ENCODE results near the gene ATP2B2.

DNA sequence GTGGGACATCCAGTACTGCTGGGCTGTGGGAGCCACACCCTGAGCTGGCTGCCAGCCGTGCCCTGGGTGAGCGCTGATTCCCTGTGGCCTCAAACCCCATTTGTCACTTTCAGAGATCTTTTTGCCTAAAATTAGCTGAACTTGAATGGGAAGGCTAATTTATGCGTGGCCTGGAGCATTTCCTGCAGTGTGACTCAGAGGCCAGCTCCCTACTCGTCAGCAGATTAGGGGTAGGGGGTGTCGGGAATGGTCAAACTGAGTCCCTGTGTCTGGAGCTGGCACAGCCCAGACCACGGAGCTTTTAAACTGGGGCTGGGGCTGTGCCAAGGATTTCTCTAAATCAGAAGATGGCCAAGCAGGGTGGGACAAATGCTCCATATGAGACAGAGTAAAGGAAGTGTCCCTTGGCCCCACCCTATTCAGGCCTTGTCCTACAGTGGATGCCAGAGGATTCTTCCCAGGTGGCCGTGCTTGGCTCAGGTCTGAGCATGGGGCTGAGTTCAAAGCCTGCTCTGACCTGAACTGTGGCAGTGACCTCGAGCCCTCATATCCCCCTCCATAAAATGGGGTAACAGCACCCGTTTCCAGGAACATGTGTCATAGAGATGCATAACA, 59.7 kb downstream of the ATP2B2 start:
- TF ChIP-seq, protein P1, sequence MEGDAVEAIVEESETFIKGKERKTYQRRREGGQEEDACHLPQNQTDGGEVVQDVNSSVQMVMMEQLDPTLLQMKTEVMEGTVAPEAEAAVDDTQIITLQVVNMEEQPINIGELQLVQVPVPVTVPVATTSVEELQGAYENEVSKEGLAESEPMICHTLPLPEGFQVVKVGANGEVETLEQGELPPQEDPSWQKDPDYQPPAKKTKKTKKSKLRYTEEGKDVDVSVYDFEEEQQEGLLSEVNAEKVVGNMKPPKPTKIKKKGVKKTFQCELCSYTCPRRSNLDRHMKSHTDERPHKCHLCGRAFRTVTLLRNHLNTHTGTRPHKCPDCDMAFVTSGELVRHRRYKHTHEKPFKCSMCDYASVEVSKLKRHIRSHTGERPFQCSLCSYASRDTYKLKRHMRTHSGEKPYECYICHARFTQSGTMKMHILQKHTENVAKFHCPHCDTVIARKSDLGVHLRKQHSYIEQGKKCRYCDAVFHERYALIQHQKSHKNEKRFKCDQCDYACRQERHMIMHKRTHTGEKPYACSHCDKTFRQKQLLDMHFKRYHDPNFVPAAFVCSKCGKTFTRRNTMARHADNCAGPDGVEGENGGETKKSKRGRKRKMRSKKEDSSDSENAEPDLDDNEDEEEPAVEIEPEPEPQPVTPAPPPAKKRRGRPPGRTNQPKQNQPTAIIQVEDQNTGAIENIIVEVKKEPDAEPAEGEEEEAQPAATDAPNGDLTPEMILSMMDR (IDR thresholded peaks at IDR 0.05) = no peak
- no peak for TF ChIP-seq POLR2A (IDR thresholded peaks at IDR 0.05)
